ENCODE measurements around the gene PRR5.

Gene PRR5

DNA sequence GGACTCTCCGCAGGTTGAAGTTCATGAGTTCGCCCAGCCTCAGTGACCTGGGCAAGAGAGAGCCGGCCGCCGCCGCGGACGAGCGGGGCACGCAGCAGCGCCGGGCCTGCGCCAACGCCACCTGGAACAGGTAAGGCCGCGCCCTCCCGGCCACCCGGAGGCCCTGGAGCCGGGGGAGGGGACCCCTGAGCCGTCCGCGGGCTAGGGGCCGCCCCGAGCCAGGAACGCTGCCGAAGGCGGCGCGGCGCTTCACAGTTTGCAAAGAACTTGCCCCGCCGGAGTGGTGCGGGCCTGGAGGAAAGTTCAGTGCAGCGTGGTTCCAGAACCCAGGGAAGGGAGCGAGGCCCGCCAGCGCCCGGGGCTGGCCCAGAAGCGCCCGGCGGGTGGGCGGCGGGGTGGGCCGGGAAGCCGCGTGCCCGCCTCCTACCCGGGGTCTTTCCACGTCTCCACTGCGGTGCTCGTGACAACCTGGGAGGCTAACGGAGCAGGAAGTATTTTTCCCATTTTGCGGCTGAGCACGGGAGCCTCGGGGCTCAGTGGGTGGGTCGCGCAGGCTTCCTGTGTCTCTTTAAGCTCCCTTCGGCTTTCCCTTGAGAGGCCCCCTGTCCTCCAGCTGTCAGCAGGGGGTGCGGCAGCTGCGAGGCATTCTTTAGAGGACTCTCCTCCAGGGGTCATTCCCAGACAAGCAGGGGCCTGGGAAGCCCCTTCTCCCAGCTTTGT lies 635 bp downstream of the PRR5 start:
- H3K4me3 ChIP-seq (ENCODE audit: low read depth, low read length): peak overlapping the region; percentile 26; the same call in 1 of the 2 replicates
- no peak for DNase-seq (ENCODE audit: low read depth)
- no peak for TF ChIP-seq CTCF (IDR thresholded peaks at IDR 0.05; ENCODE audit: insufficient read depth, low read depth, low read length, missing control alignments)

GRCh38 chr22:44703255-44703870 lies 1.4 kb downstream of the PRR5 start:
- no peak for DNase-seq (ENCODE audit: low read depth)
- H3K4me3 ChIP-seq (ENCODE audit: low read depth, low read length): no peak overlapping the region
- no peak for TF ChIP-seq CTCF (IDR thresholded peaks at IDR 0.05; ENCODE audit: insufficient read depth, low read depth, low read length, missing control alignments)

- no peak for DNase-seq (ENCODE audit: low read depth)
- H3K4me3 ChIP-seq (ENCODE audit: low read depth, low read length): no peak overlapping the region
- no peak for TF ChIP-seq CTCF (IDR thresholded peaks at IDR 0.05; ENCODE audit: insufficient read depth, low read depth, low read length, missing control alignments)
Observed at GRCh38 chr22:44704159-44705021, 2.4 kb downstream of the PRR5 start.

- TF ChIP-seq CTCF (IDR thresholded peaks at IDR 0.05; ENCODE audit: insufficient read depth, low read depth, low read length, missing control alignments): no peak
- no peak overlapping the region for H3K4me3 ChIP-seq (ENCODE audit: low read depth, low read length)
- DNase-seq (ENCODE audit: low read depth): no peak
Observed at GRCh38 chr22:44705022-44705297, 3.0 kb downstream of the PRR5 start.

- no peak for TF ChIP-seq CTCF (IDR thresholded peaks at IDR 0.05; ENCODE audit: insufficient read depth, low read depth, low read length, missing control alignments)
- no peak for DNase-seq (ENCODE audit: low read depth)
- H3K4me3 ChIP-seq (ENCODE audit: low read depth, low read length): no peak overlapping the region
Observed at GRCh38 chr22:44706488-44706887, 4.5 kb downstream of the PRR5 start.

- TF ChIP-seq CTCF (IDR thresholded peaks at IDR 0.05; ENCODE audit: insufficient read depth, low read depth, low read length, missing control alignments): no peak
Observed at GRCh38 chr22:44707178-44707577, 5.2 kb downstream of the PRR5 start.

More at GRCh38 chr22:44707178-44707577, 5.2 kb downstream of the PRR5 start:
- no peak overlapping the region for H3K4me3 ChIP-seq (ENCODE audit: low read depth, low read length)
- DNase-seq (ENCODE audit: low read depth): no peak

All from GM12865 (cell line).